LHCN-M2 (cell line): ENCODE measurements around the gene ADCYAP1R1. TPM values are rescaled to one million over a fixed set of nuclear protein-coding genes. Genes with fewer than 3 reads are reported as not detected.
A peak's percentile ranks its signal among the peaks of the same experiment; 100 is the strongest.

Experiments
- DNase-seq: peaks from one replicate; pipeline ENCODE4 v3.0.0-alpha.2; 2012; ENCODE audit warnings: low read depth
- total RNA-seq: library from RNA; depleted of rRNA; stranded (reverse); fragments of >200 nt; gene quantifications from 2 replicates; pipeline ENCODE4 v1.2.3, GENCODE V29; 2014

ADCYAP1R1 gene
- total RNA-seq, 1 experiment from 2014 or later: 0.06 TPM

GRCh38 chr7:31036924-31037323 lies 15.2 kb upstream of the ADCYAP1R1 start:
- no peak for DNase-seq

GRCh38 chr7:31043051-31043471 lies 9.0 kb upstream of the ADCYAP1R1 start:
- no peak for DNase-seq

GRCh38 chr7:31044529-31044928 lies 7.6 kb upstream of the ADCYAP1R1 start:
- no peak for DNase-seq

GRCh38 chr7:31046723-31047122 lies 5.4 kb upstream of the ADCYAP1R1 start:
- DNase-seq: no peak

- DNase-seq: no peak
Measured at GRCh38 chr7:31047313-31048146, 4.6 kb upstream of the ADCYAP1R1 start.

GRCh38 chr7:31049005-31049765 lies 2.9 kb upstream of the ADCYAP1R1 start:
- DNase-seq: no peak

- no peak for DNase-seq
Measured at GRCh38 chr7:31052487-31052840, 356 bp downstream of the ADCYAP1R1 start.

- no peak for DNase-seq
Measured at GRCh38 chr7:31052841-31053601, 913 bp downstream of the ADCYAP1R1 start.

GRCh38 chr7:31053986-31054385 lies 1.9 kb downstream of the ADCYAP1R1 start:
- DNase-seq: no peak

GRCh38 chr7:31054608-31055278 lies 2.6 kb downstream of the ADCYAP1R1 start:
- no peak for DNase-seq

GRCh38 chr7:31055471-31055870 lies 3.4 kb downstream of the ADCYAP1R1 start:
- DNase-seq: no peak

- DNase-seq: no peak
Measured at GRCh38 chr7:31056775-31057346, 4.8 kb downstream of the ADCYAP1R1 start.

- DNase-seq: peak; percentile 58
Measured at GRCh38 chr7:31058122-31058521, 6.0 kb downstream of the ADCYAP1R1 start.

GRCh38 chr7:31058688-31059087 lies 6.6 kb downstream of the ADCYAP1R1 start:
- no peak for DNase-seq

GRCh38 chr7:31059551-31059950 lies 7.4 kb downstream of the ADCYAP1R1 start:
- no peak for DNase-seq

GRCh38 chr7:31061185-31061584 lies 9.1 kb downstream of the ADCYAP1R1 start:
- DNase-seq: no peak

GRCh38 chr7:31062746-31063435 lies 10.8 kb downstream of the ADCYAP1R1 start:
- no peak for DNase-seq

- no peak for DNase-seq
Measured at GRCh38 chr7:31065021-31065593, 13.0 kb downstream of the ADCYAP1R1 start.

GRCh38 chr7:31065840-31066239 lies 13.7 kb downstream of the ADCYAP1R1 start:
- no peak for DNase-seq

GRCh38 chr7:31066516-31067130 lies 14.5 kb downstream of the ADCYAP1R1 start:
- DNase-seq: no peak
